22Rv1 (cell line): Measurements from ENCODE around the gene SLC10A1.

ENCODE experiments used
- H3K27ac ChIP-seq: fragments of 450-650 bp; 2 replicates; pipeline ENCODE4 v1.5.1; 2017
- CTCF ChIP-seq: fragments of 450-650 bp; IDR thresholded peaks from 2 replicates; pipeline ENCODE4 v1.5.1; 2017; ENCODE audit warnings: mild to moderate bottlenecking
- ZFX ChIP-seq: fragments of 450-650 bp; IDR thresholded peaks from 2 replicates; pipeline ENCODE4 v1.6.1; 2017; ENCODE audit warnings: antibody characterized with exemption, borderline replicate concordance

SLC10A1 gene

GRCh38 chr14:69771136-69771535 is 25.9 kb downstream of the SLC10A1 start:
- TF ChIP-seq CTCF: no peak
- no peak for TF ChIP-seq ZFX
- no peak overlapping the region for H3K27ac ChIP-seq

- no peak overlapping the region for H3K27ac ChIP-seq
- no peak for TF ChIP-seq CTCF
- no peak for TF ChIP-seq ZFX
These were observed 26.5 kb downstream of the SLC10A1 start for GRCh38 chr14:69770559-69770958.

GRCh38 chr14:69769623-69770022 is 27.4 kb downstream of the SLC10A1 start:
- no peak overlapping the region for H3K27ac ChIP-seq
- TF ChIP-seq ZFX (no peak), CTCF (no peak)

GRCh38 chr14:69768873-69769272 is 28.2 kb downstream of the SLC10A1 start:
- peak overlapping the region; percentile 96; the same call in 1 of the 2 replicates for H3K27ac ChIP-seq
- TF ChIP-seq CTCF: no peak
- TF ChIP-seq ZFX: no peak

- H3K27ac ChIP-seq: peak overlapping the region; percentile 96
- TF ChIP-seq ZFX (no peak), CTCF (no peak)
These were observed 29.6 kb downstream of the SLC10A1 start for GRCh38 chr14:69767369-69767999.

GRCh38 chr14:69766984-69767368 is 30.1 kb downstream of the SLC10A1 start, which contains the start of gene SRSF5:
TSS of gene SRSF5 (plus strand) at chr14:69767142. CDS start at chr14:69768157, 1,015 bp downstream.
- TF ChIP-seq ZFX (no peak), CTCF (no peak)

GRCh38 chr14:69763761-69764510 is 33.1 kb downstream of the SLC10A1 start:
- H3K27ac ChIP-seq: no peak overlapping the region
- TF ChIP-seq CTCF: no peak
- no peak for TF ChIP-seq ZFX

More at GRCh38 chr14:69766984-69767368, 30.1 kb downstream of the SLC10A1 start, which contains the start of gene SRSF5:
- peak within 1 kb of the TSS; percentile 96 for H3K27ac ChIP-seq
